GM12801 (cell line): ENCODE results near the gene C9orf78.

ENCODE experiments used
- CTCF ChIP-seq: IDR thresholded peaks from one replicate; pipeline ENCODE4 v1.5.1; 2011; ENCODE audit warnings: control low read depth; ENCODE audit not compliant: insufficient read length; ENCODE audit errors: extremely low read depth

The C9orf78 gene, protein sequence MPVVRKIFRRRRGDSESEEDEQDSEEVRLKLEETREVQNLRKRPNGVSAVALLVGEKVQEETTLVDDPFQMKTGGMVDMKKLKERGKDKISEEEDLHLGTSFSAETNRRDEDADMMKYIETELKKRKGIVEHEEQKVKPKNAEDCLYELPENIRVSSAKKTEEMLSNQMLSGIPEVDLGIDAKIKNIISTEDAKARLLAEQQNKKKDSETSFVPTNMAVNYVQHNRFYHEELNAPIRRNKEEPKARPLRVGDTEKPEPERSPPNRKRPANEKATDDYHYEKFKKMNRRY

DNA sequence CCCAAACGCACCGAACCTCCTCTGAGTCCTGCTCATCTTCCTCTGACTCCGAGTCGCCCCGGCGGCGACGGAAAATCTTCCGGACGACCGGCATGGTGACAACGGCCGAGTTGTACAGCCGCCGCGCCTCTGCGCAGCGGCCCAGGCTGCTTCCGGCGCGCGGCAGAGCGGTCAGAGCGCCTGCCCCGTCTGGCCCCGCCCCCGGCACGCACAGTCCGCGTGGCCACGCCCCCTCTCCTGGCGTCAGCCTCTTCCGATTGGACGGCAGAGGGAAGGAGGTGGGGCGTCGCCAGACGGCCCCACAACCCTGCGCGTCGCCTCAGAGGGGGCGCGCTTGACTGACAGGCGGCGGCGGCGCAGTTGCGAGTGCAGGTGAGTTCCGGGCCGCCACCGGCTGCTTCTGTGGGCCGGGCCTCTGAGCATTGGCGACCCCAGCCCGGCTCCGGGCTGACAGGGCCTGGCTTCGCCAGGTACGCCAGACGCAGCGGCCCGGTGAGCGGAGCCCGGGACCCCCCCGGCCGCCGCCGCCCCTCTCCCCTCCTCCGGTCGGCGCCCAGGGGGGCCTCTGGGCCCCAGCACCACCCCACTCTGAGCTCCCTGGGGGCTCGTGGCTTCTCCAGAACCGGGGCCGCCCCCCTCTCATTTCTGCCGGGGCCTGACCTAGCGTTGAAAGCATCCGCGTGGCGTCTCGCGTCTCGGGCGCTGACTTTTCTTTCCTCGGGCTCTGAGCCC, at the start of gene C9orf78, which contains the start of gene USP20:
TSS of gene C9orf78 (minus strand) at position 148 of the 732 bp plus-strand sequence. CDS start at position 94, 54 bp downstream.
TSS of gene USP20 (plus strand) at position 331 of the 732 bp plus-strand sequence. CDS start 17,098 bp downstream, outside the sequence.
- TF ChIP-seq CTCF, result no peak

DNA sequence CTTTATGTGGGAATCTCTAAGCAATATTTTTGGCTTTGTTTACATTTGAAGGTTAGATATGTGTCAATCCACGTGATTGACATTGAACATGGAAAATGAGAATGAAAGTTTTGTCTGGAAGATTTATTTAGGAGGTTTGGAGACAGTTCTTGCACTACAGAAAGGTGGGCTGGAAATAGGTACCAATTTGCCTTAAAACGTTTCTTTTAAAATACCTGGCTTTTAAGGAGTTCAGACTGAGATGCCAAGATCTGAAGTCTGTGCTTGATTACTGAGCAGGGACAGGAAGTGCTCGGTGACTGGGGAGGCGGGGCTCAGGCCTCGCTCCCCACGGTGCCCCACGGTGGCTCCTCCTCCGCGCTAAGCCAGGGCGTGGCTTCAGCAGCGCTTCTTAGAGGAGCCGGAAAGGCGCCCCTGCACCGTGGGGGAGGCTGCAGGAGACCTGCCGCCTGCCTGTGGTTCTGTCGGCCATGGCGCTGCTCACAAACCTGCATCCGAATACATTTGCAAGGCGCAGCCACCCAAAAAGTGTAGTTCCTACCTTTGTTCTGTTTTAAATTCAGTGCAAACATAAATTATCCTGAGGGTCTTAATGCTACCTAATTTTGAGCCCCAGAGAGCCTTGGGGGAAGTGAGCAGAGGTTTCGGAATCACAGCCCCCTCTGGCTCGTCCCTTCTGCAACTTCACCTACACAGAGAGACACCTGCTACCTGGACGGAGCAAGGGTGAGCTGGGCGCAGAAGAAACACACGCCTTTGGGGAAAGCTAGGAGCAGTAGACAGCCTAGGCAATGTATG, 49.3 kb upstream of the C9orf78 start:
- no peak for TF ChIP-seq CTCF

DNA sequence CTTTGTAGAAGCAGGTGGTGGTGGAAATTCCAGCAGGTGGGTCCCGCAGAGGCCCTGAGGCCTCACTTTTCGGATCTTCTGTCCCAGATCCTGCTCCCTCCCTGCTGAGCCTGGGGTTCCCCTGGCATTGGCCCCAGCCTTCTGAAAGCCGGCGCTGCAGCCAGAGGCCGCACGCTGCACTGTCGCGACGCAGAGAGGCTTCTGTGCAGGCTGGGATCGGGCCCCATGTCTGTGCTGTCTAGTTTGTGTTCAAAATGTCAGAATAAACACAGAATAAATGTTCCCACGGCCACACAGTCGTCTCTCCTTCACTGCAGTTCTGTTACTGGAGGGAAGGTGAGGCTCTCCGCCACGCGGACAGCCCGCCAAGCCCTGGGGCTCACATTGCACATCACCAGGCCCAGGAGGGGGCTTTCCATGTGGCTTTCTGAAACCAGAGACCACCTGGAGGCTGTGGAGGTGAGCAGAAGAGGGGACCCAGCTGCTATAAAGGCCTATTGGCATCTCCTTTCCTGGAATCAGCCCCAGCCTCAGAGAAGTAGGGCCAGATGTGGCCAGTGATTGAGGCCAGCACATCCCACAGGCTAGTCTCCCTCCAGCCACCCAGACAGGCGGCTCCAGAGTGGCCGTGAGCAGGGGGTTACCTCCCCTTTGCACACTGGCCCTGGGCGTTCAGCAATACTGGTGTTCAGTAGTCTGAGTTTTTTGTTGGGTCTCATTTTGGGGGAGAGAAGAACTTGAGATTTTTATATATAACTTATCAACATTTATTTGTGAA, 46.7 kb upstream of the C9orf78 start:
- no peak for TF ChIP-seq CTCF

DNA sequence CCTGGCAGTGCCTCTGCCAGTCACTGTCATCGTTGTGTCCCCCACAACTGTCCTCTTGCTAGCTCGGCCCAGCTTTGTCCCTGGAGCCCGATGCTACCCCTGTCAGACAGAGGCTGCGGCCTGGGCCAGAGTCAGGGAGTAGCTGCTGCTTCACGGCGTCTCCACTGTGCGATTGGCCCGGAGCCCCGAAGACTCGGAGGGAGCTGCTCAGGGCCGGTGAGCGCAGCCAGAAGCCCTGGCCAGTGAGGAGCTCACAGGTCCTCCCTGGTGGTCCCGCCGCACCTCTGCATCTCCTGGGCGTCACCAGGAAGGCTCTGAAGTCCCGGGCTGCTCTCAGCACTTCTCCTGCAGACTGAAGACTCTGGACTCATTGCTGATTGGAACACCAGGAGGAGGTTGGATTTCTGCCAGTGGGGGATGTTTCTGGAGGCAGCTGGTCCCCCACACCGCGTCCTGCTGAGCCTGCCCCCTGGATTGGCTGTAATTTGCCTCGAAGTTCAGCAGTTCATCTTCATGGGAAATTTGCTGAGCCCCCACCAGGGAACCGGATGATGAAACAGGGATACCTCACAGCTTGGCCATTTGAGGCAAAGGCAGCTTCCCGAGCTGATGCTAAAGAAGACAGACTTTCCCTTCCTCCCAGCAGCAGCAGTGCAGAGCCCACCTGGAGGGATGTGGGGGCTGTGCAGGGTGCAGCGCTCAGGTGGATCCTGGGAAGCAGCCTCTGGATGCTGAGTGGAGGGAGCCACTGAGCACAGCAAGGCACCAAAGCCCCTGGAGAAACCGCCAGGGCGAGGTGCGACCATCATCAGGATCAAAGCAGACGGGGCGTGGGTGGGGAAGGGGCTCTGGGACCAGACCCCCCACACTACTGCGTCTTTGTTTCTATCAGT, 45.8 kb upstream of the C9orf78 start:
- no peak for TF ChIP-seq CTCF

DNA sequence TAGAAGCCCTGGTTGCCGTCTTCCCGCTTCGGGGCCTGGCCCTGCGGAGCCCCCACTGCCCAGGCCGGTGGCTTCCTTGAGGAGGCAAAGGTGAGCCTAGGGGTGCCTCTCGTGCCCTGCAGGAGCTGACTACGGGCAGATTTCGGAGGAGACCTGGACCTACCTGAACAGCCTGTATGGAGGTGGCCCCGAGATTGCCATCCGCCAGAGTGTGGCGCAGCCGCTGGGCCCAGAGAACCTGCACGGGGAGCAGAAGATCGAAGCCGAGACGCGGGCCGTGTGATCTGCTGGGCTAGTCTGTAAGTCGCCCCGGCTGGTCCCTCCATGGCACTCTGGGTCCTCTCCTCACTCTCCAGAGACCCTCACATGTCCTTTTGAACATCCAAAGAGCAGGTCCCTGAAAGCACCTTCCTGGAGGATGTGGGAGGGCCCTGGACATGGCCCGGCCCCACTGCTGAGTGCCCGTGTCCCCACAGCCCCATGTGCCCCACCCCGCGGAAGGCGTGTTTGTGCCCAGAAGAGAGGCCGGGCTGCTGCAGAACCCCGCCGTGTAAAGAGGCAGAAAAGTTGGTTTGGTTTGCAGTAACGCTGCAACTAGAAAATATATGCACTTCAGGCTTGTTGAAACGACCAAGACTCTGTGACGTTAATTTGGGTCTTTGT, 45.0 kb upstream of the C9orf78 start:
- TF ChIP-seq CTCF, result no peak

GRCh38 chr9:129879103-129879699, 44.1 kb upstream of the C9orf78 start:
- no peak for TF ChIP-seq CTCF
